GM04503 (cell line): Measurements from ENCODE around the gene SLC6A11.

ENCODE experiments used
- DNase-seq: peaks from one replicate; pipeline ENCODE4 v3.0.0-alpha.2; 2012; ENCODE audit warnings: low read depth

SLC6A11 gene

DNA sequence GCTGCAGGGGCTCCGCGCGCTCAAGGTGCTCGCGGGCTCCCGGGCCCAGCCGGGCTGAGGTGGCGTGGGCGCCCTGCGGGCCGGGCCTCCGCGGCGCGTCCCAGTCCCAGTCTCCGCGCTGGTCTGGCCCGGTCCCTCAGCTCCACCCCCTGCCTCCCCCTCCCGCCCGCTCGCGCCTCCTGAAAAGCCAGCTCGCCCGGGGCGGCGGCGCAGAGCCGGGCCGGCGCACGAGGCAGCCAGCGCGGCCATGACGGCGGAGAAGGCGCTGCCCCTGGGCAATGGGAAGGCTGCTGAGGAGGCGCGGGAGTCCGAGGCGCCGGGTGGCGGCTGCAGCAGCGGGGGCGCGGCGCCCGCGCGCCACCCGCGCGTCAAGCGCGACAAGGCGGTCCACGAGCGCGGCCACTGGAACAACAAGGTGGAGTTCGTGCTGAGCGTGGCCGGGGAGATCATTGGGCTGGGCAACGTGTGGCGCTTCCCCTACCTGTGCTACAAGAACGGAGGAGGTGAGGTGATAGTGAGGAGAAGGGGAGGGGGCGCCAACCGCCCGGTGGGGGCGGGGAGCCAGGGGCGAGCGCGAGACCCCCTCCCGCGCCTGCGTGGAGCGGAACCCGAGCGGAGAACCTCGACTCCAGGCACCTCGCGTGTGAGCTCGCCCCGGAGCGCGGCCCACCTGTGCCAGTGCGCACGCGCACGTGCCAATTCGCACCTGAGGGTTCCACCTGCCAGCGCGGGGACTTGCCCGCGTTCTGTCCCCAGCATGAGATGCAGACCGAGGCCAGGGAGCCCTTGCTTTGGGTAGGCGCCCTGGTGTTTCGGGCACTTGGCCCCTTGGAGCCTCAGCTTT lies at the start of gene SLC6A11:
Gene SLC6A11 (plus strand): TSS at position 210 of the 844 bp plus-strand sequence. CDS start 38 bp downstream, at position 248.
- no peak for DNase-seq

GRCh38 chr3:10768708-10769394 lies 47.2 kb upstream of the SLC6A11 start:
- no peak for DNase-seq

DNA sequence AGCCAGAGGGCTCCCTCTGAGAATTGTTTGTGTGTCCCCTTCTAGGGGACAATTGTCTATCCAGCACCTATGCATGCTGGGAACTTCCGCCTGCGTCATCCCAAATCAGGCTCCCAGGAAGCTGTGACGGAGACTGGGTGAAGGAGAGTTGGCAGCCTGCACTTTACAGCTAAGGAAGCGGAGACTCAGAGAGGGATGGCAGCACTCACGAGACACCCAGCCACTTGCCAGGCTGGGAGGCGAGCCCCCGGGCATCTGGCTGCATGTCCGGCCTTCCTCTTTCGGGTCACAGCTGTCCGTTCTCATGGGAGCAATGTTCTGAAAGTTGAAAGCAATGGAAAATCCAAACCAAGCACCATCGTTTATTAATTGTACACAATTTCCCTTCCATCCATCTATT lies 45.5 kb upstream of the SLC6A11 start:
- no peak for DNase-seq

GRCh38 chr3:10770981-10771380 lies 45.0 kb upstream of the SLC6A11 start:
- no peak for DNase-seq

GRCh38 chr3:10771486-10772270 lies 44.4 kb upstream of the SLC6A11 start:
- DNase-seq: no peak

- no peak for DNase-seq
Observed at GRCh38 chr3:10772271-10773161, 43.5 kb upstream of the SLC6A11 start.

DNA sequence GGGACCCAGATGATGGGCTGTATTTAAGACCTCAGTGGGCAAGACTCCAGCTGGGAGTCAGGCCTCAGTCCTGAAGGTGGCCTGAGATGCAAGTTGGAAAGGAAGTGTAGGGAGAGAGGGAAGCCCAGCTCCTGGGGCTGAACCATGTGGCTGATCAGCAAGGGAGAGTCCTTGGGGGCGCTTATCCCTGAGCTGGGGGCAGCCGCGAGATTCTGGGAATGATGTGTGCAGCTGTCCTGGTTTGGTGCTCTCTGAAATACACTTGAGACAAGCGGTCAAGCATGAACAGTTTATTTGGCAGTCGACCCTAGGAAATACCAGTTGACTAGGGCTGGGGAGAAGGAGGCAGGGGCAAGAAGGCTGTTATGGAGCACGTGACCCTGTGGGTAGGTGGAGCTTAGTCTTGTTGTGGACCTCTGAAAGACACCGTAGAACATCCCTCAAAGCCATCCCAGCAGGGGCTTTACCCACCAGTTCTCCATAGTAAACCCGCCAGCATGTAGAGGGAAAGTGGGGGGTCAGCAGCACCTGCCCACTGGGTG lies 41.8 kb upstream of the SLC6A11 start:
- DNase-seq: no peak

- DNase-seq: no peak
Observed at GRCh38 chr3:10774825-10775224, 41.2 kb upstream of the SLC6A11 start.

- DNase-seq: no peak
Observed at GRCh38 chr3:10775259-10775658, 40.8 kb upstream of the SLC6A11 start.

DNA sequence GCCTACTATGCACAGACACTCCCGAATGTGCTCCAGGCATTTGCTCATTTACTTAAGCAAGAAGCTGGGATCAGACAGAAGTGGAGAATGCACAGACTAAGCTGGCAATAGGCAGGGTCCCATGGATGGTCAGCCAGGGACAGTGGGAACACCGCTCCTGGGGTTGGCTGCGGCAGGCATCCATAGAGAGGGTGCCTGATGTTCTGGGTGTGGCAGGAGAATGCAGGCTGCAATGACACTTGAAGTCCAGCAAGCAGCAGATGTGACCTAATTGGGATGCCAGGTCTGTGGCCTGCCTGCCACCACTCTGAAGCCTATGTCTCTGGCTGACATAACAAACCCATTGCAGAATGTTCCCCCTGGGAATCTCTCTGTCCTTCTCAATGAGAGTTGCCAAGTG lies 40.2 kb upstream of the SLC6A11 start:
- no peak for DNase-seq

GRCh38 chr3:10777627-10778026 lies 38.4 kb upstream of the SLC6A11 start:
- no peak for DNase-seq

GRCh38 chr3:10778492-10779292 lies 37.3 kb upstream of the SLC6A11 start:
- no peak for DNase-seq

DNA sequence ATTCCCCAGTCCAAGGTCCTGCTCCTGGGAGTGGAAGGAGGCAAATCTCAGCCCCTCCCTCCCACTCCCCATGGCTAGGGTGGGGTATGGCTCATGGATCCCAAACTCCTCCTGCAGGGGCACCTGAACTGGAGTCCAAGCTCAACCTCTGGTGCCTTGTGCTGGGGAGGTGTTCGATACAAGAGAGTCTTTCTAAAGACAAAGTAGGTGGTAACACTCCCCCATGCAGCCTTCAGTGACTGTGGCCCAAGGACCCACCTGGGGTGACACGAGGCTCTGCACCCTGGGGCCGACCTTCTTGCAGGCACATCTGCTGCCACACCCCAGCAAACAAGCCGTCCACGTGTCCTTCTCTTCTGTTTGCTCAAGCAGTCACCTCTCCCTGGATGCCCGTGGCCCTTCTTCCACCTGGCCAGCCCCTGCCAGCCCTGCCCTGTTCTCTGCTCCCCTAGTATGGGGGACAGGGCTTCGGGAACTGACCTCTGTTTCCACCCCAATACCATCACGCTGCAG lies 36.7 kb upstream of the SLC6A11 start:
- DNase-seq: no peak

DNA sequence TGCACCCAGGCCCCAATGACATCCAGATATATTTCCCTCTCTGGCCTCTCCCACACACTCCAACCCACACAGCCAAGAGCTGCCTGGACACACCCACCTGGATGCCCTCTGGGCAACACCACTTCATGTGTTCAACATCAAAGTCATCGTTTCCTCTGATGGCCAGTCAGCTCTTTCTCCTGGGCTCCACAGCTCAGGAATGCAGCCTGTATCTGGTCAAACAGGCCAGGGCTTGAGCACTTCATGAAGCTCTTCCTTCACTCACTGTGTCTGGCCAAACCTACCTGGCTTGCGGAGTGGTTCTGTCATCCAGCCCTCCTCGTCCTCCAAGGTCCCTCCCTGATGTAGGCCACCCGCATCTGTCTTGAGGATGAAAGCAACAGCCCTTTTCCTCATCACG lies 35.8 kb upstream of the SLC6A11 start:
- no peak for DNase-seq

- DNase-seq: no peak
Observed at GRCh38 chr3:10780922-10781321, 35.1 kb upstream of the SLC6A11 start.

DNA sequence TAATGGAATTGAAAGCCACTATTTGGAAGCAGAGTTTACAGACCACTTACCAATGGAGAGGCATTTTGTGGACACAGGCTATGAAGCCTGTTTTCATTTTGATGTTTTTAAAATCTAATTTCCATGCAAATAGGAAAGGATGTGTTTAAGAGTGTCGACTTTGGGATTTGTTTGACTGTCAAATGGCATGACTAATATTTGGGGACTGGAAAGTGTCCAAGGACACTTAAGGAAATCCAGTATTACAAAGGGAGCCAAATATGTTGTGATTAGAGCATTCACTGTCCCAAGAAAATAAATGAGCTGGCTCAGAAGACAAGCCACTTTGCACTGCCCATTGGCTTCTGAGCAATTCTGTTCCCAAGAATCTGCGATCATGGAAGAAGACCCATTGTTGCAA lies 34.0 kb upstream of the SLC6A11 start:
- no peak for DNase-seq

DNA sequence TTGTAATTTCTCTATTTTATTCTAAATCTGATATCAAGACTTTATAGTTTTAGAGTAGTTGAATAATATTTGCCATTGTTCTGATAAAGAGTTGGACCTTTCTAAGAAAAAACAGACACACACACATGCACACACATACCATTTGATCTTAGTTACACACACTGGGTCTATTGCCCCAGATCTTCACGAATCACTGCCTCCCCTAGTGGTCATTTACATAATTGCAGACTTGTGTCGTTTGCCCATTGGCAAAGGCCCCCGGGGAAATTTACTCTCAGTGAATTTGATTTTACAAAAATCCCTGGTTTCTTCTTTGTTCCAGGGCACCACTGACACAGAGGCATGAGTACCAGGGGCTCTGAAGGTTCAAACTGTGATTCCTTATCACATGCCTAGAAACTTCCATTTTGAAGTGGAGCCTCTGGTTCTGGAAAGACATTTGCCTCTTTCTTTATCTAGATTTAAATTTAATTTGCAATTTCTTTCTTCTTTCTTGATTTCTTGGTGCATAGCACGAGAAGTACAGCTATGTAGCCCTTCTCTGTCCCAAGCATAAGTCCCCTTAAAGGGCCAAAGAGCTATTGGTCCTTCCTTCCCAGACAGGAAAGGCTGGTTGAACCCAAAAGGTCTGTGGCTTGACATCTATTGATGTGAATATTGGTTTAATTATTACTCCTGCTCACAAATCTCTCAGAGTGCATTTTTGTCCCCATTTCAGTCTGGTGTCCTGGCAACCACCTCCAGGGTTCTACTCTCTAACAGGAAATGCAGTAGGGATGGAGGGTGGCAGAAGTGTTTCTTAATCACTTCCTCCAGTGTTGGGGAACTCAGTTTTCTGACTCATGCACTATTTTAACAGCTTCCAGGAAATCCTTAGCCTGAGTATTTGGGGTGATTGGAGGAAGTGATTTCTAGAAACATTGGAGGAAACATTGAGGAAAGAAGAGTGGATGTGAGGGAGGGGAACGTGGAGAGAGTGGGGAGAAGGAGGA lies 32.4 kb upstream of the SLC6A11 start:
- no peak for DNase-seq

GRCh38 chr3:10786640-10787039 lies 29.4 kb upstream of the SLC6A11 start:
- DNase-seq: no peak

GRCh38 chr3:10788451-10788850 lies 27.6 kb upstream of the SLC6A11 start:
- DNase-seq: no peak
